Measurements from ENCODE around the gene ELK4. TPM values are rescaled to one million over a fixed set of nuclear protein-coding genes. Genes with fewer than 3 reads are reported as not detected.

Gene ELK4
- total and polyA plus RNA-seq, 2 of the 8 experiments (the other 6 are each of a cell fraction or from before 2014, with no cell fraction given) = 2.9 to 26.3 TPM

DNA sequence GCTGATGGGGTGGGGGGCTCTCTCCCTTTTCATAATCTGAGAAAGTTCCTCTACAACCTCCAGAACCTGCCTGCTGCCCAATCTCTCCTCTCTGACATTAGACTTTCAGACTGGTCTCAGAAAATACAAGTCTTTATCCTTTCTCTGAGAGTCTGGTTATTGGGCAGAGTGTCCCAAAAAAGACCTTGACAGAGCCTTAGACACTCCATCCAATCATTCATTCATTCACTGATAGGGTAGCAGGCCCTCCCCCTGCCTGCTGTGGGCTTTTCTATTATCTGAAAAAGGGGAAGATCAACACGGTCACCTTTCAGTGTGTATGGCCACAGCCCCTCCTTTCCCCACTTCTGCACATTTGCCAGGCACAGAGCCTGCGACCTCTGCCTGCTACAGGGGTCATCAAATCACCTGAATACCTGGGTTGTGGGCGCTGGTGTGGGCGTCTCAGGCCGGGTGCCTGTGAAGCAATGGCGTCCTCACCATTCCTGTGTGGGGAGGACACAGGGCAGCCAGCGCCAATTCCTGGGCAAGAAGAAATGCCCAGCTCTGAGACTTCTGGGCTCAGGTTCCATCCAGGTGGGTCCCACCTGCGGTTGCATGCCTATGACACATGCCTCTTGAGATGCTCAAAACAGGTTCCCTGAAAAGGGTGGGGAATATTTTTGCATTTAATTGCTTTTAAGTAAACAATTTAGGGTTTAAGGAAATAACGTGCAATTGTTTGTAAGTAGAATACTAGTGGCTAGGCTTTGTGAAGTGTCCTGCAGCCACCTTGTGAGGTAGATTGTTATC, 52.8 kb downstream of the ELK4 start:
- 84% methylated on average over 9 of the region's 9 CpGs; no CpG with 5 or more reads in 1 of the 2 experiments for WGBS, 2 experiments (ENCODE audit: extremely low coverage in 1 of 2, insufficient coverage in 1 of 2, insufficient read length in 1 of 2, insufficient replicate concordance in 2 of 2, low coverage in 1 of 2, low lambda C conversion rate in 2 of 2, missing lambda C conversion rate in 1 of 2)
- Histone ChIP-seq H3K18ac (ENCODE audit: extremely low read depth, low read length) (no peak overlapping the region), H2BK20ac (ENCODE audit: low read length) (no peak overlapping the region), H3K27ac (ENCODE audit: low read depth, low read length) (no peak overlapping the region), H3K4me3 (ENCODE audit: extremely low read depth in 1 of 4, insufficient read depth in 2 of 4, low read depth in 3 of 4, low read length in 4 of 4) (no peak overlapping the region), H3K4me1 (replicated peaks in 1 of 4; ENCODE audit: control insufficient read depth in 3 of 4, insufficient read depth in 4 of 4, low read length in 3 of 4) (peaks cover 0 to 11% (median 0%) of the 10 kb centered on the region in 4 experiments; a peak in 4 of 7 replicates), H3K23me2 (ENCODE audit: low read depth, low read length) (0 out of 2 replicates have a peak, but pooled peaks cover 2% of the 10 kb centered on the region), H4K20me1 (replicated peaks in 1 of 2; ENCODE audit: control insufficient read depth in 1 of 2, insufficient read depth in 2 of 2, low read length in 2 of 2) (no peaks in the 10 kb centered on the region), H4K5ac (ENCODE audit: insufficient read length, low read depth, low read length) (no peak overlapping the region), H3K14ac (ENCODE audit: insufficient read length) (no peak overlapping the region), H2AFZ (ENCODE audit: low read length) (no peak overlapping the region), H4K91ac (replicated peaks; ENCODE audit: insufficient read length, low read length) (no peak overlapping the region), H3K56ac (replicated peaks; ENCODE audit: insufficient read length, low read depth, low read length) (no peak overlapping the region), H3K4me2 (ENCODE audit: insufficient read depth in 1 of 2, low read depth in 2 of 2, low read length in 2 of 2) (no peak overlapping the region), H3K79me2 (ENCODE audit: control insufficient read depth in 1 of 2, insufficient read depth in 2 of 2, low read length in 2 of 2) (no peaks in the 10 kb centered on the region), H3K79me1 (ENCODE audit: low read depth, low read length) (no peaks in the 10 kb centered on the region), H3K23ac (ENCODE audit: insufficient read length) (no peak overlapping the region), H3K36me3 (ENCODE audit: control insufficient read depth in 2 of 4, insufficient read depth in 4 of 4, low read length in 3 of 4) (no peaks in the 10 kb centered on the region), H2BK120ac (replicated peaks; ENCODE audit: low read depth, low read length) (no peak overlapping the region), H4K8ac (ENCODE audit: extremely low read depth, insufficient read depth, low read length) (no peak overlapping the region), H2AK5ac (ENCODE audit: low read depth, low read length) (no peak overlapping the region), H3K9me3 (ENCODE audit: insufficient read depth in 2 of 2, low read depth in 1 of 2, low read length in 1 of 2) (no peaks in the 10 kb centered on the region), H3K9ac (replicated peaks in 1 of 4; ENCODE audit: extremely low read depth in 1 of 4, low read depth in 3 of 4, low read length in 3 of 4) (no peak overlapping the region), H2BK15ac (ENCODE audit: low read length) (no peak overlapping the region), H3K4ac (replicated peaks; ENCODE audit: insufficient read length, low read depth, low read length) (no peak overlapping the region), H2BK12ac (ENCODE audit: low read depth, low read length) (no peak overlapping the region), H2BK5ac (ENCODE audit: low read depth, low read length) (no peak overlapping the region), H3K27me3 (replicated peaks in 1 of 4; ENCODE audit: control insufficient read depth in 3 of 4, extremely low read depth in 1 of 4, insufficient read depth in 3 of 4, low read length in 3 of 4) (peaks cover 0 to 8% (median 3%) of the 10 kb centered on the region in 4 experiments; a peak in 4 of 7 replicates)
- CTCF ChIA-PET (ENCODE audit: partially characterized antibody) = interaction anchor here (0.6 to 5.4 kb wide), 14 partner anchors 10 to 243 kb away, joined by 3 to 33 read pairs (median 4); no protein-coding TSS in a partner anchor
- POLR2A ChIA-PET (ENCODE audit: partially characterized antibody) = interaction anchor here (1.0 to 1.5 kb wide), 3 partner anchors 10 to 53 kb away, joined by 3 to 5 read pairs (median 5); partner anchors contain the start of gene ELK4
- no peak for DNase-seq (ENCODE audit: low read depth in 1 of 2, low spot score in 2 of 2)
- no peak for FAIRE-seq
- TF ChIP-seq TEAD4 (IDR thresholded peaks at IDR 0.05; ENCODE audit: low read depth, low read length) (no peak), TBP (IDR thresholded peaks at IDR 0.05; ENCODE audit: low read depth, low read length) (no peak), SAP30 (IDR thresholded peaks at IDR 0.05; ENCODE audit: insufficient read depth, insufficient replicate concordance, low read length) (no peak), BACH1 (IDR thresholded peaks at IDR 0.05; ENCODE audit: low read length) (no peak), TCF12 (IDR thresholded peaks at IDR 0.05; ENCODE audit: low read depth, low read length) (no peak), POU5F1 (IDR thresholded peaks at IDR 0.05; ENCODE audit: low read depth, low read length) (no peak), CREB1 (IDR thresholded peaks at IDR 0.05) (no peak), KDM1A (IDR thresholded peaks at IDR 0.05; ENCODE audit: borderline replicate concordance, low read length) (no peak)
- TF ChIP-seq, protein P1, sequence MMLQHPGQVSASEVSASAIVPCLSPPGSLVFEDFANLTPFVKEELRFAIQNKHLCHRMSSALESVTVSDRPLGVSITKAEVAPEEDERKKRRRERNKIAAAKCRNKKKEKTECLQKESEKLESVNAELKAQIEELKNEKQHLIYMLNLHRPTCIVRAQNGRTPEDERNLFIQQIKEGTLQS (IDR thresholded peaks at IDR 0.05; ENCODE audit: insufficient read depth, low read depth, low read length) = no peak
- TF ChIP-seq, protein P2, sequence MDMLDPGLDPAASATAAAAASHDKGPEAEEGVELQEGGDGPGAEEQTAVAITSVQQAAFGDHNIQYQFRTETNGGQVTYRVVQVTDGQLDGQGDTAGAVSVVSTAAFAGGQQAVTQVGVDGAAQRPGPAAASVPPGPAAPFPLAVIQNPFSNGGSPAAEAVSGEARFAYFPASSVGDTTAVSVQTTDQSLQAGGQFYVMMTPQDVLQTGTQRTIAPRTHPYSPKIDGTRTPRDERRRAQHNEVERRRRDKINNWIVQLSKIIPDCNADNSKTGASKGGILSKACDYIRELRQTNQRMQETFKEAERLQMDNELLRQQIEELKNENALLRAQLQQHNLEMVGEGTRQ (IDR thresholded peaks at IDR 0.05; ENCODE audit: low read length) = no peak
